Mucosa of descending colon (tissue), 3 donors: Measurements from ENCODE around the gene ZNF385B. TPM values are rescaled to one million over a fixed set of nuclear protein-coding genes. Genes with fewer than 3 reads are reported as not detected.

Source experiments
- ATAC-seq: fragments of 200-7000 bp; cut with Tn5 transposase; one replicate; pipeline ENCODE4 v1.9.1; 2020; ENCODE audit warnings: mild to moderate bottlenecking, moderate library complexity
- DNase-seq, 3 donors: peaks; one replicate each; pipeline ENCODE4 v3.0.0-alpha.2; 2020
- H3K36me3 ChIP-seq: fragments of 200-600 bp; one replicate; pipeline ENCODE4 v1.8.0; 2021; ENCODE audit warnings: low read depth, mild to moderate bottlenecking
- H3K4me1 ChIP-seq: fragments of 200-600 bp; one replicate; pipeline ENCODE4 v1.8.0; 2021; ENCODE audit warnings: low read depth, mild to moderate bottlenecking
- H3K4me3 ChIP-seq: fragments of 200-600 bp; one replicate; pipeline ENCODE4 v1.8.0; 2021; ENCODE audit warnings: mild to moderate bottlenecking
- H3K9me3 ChIP-seq: fragments of 200-600 bp; one replicate; pipeline ENCODE4 v1.8.0; 2021; ENCODE audit warnings: mild to moderate bottlenecking
- CTCF ChIP-seq: fragments of 200-600 bp; IDR thresholded peaks from one replicate; pipeline ENCODE4 v1.8.0; 2022; ENCODE audit warnings: antibody characterized with exemption, mild to moderate bottlenecking
- intact Hi-C, 2 donors: fragments of 100-400 bp; cut with DNase I in 1 of 2; cut with micrococcal nuclease in 1 of 2; formaldehyde crosslinking; loops; one replicate each; pipeline versions ENCODE4 v1.11.0 to v1.11.1; 2022; cut with DNase I, micrococcal nuclease
- total RNA-seq, 3 donors: library from RNA; stranded (reverse); fragmentation: NEBNext Ultra II Directional in 2 of 3; extraction: Animal tissue kit (Norgen Biotek cat#: 25700) in 2 of 3; gene quantifications; one replicate each; pipeline versions ENCODE4 v1.2.1 to v1.2.4, GENCODE V29; 2021 to 2023
- donor health status: DM: no; HTN: no; CAD: no; lungs with moderate emphysema.
- donor health status: DM: no; HTN: no; CAD: no.
- donor health status: DM: no; HTN: yes; CAD: no.

Gene ZNF385B
- total RNA-seq, 3 donors from 2014 or later: 1.2 to 2.2 (median 1.6) TPM

- no peak for TF ChIP-seq CTCF
- DNase-seq (no peak), ATAC-seq (peak; percentile 38)
- intact Hi-C loops: no loop called here
- no peaks in the 10 kb centered on the region for H3K4me1 ChIP-seq
- H3K9me3 ChIP-seq: no peaks in the 10 kb centered on the region
- H3K36me3 ChIP-seq: no peaks in the 10 kb centered on the region
- H3K4me3 ChIP-seq: no peak overlapping the region
These were observed 280.9 kb downstream of the ZNF385B start for GRCh38 chr2:179580378-179581146.

DNA sequence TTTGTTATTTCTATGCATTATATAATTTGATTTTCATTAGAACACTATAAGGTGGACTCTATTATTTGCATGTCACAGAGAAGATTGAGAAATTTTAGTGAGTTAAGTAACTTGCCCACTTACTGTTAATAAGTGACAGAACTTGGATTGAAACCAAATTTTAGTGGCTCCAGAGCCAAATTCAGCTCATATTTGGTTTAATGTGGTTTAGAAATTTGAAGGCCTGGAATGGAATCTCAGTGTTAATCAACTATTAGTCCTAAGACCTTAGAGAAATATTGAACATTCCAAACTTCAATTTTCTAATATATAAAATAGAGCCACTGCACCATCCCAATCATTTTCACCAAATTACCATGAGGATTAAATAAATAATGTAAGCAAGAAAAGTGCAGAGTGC is 281.6 kb downstream of the ZNF385B start:
- TF ChIP-seq CTCF: no peak
- Histone ChIP-seq H3K9me3 (no peaks in the 10 kb centered on the region), H3K36me3 (no peaks in the 10 kb centered on the region), H3K4me1 (no peaks in the 10 kb centered on the region), H3K4me3 (no peak overlapping the region)
- intact Hi-C loops: no loop called here
- DNase-seq (no peak), ATAC-seq (no peak)

DNA sequence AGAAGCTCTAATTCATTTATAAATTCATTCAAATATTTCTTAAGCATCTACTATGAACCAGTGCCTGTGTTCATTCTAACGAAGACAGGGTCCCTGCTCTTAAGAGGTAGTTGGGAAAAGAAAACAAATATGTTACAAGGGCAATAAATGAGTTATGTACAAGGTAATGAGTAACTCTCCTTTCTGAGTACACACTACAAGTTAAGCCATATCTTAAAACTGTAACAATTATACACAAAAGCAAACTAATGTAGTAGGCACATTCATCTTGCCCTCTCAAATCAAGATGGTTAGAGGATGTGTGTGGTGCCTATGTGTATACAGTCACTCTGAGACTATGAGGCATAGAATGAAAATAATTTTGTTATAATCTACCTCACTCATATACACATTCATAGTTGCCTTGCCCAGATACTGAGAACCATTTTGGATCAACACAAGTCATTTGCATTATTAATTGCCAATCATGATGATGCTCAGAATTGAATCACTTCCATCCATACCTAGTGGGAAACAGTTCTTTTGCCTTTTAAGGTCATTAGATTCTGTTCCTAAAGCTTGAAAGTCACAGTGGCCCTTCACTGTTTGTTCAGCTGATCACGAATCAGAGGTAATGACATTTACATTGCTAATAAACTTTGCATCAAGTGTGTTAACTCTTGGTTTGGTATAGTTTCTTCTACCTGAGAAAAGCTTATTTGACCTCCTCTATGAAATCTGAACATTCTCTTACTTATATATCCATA is 283.1 kb downstream of the ZNF385B start:
- Histone ChIP-seq H3K36me3 (no peaks in the 10 kb centered on the region), H3K9me3 (no peaks in the 10 kb centered on the region), H3K4me1 (peaks cover 5% of the 10 kb centered on the region), H3K4me3 (no peak overlapping the region)
- DNase-seq (no peak), ATAC-seq (peak; percentile 70)
- intact Hi-C loops: no loop called here
- no peak for TF ChIP-seq CTCF

DNA sequence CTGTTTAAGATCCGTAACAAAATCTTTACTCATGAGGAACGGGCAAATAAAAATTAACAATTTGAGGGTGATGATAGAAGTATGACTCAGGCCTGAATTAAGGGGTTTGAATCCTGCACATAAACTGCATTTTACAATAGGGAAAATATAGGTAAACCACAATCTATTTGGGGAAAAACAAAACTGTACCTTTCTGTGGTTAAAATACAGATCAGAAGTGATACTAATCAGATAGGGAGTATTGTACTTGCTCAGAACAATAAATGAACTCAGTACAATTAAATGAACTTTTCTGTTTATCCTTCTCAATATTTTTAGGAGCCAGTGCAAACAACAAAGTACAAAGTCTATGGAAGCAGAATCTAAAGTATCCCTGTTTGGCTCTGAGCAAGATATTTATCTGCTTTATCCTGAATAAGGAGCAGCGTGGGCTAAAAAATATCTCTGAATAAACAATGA is 287.3 kb downstream of the ZNF385B start:
- intact Hi-C loops: no loop called here
- Histone ChIP-seq H3K36me3 (no peaks in the 10 kb centered on the region), H3K4me1 (peaks cover 5% of the 10 kb centered on the region), H3K9me3 (no peaks in the 10 kb centered on the region), H3K4me3 (no peak overlapping the region)
- DNase-seq: no peak
- peak; percentile 34 for ATAC-seq
- no peak for TF ChIP-seq CTCF

DNA sequence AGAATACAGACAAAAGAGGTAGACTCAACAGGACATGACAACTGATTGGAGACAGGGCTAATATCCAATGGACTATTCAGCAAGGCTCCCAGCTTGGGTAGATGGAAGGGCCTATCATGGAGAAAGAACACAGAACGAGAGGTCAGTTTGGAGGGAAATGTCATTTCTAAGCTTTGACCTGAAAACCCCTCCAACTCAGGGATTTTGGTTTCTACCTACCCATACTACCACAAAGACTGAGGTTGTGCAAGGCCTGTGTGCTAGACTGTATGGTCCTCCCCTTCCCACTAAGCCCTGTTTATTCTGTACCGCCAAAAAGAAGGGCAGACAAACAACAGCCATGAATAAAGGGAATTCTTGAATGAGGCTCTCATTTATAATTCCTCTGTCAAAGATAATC is 288.9 kb downstream of the ZNF385B start:
- intact Hi-C loops: no loop called here
- no peak for ATAC-seq
- H3K9me3 ChIP-seq: no peaks in the 10 kb centered on the region
- no peaks in the 10 kb centered on the region for H3K36me3 ChIP-seq
- no peak for DNase-seq
- H3K4me1 ChIP-seq: peaks cover 5% of the 10 kb centered on the region
- no peak overlapping the region for H3K4me3 ChIP-seq
- TF ChIP-seq CTCF: no peak
